Activated CD8-positive, alpha-beta T cell treated with anti-CD3 and anti-CD28 coated beads, Interleukin-2, amount 10 ng/mL, durations not matched to agents 7 days and 5 days (primary cell): Measurements from ENCODE around the gene CYP46A1. TPM values are rescaled to one million over a fixed set of nuclear protein-coding genes. Genes with fewer than 3 reads are reported as not detected.

Experiments used
- ATAC-seq: fragments of 150-1000 bp; cut with Tn5 transposase; one replicate; pipeline ENCODE4 v1.10.0; 2021; ENCODE audit warnings: moderate library complexity
- CTCF ChIA-PET: fragments of 350-600 bp; sonication (Branson Sonifier 250); formaldehyde crosslinking; loops from one replicate; lab custom pipeline; 2021; ENCODE audit warnings: antibody characterized with exemption; lab: Charles Lee
- POLR2A ChIA-PET: fragments of 350-600 bp; sonication (Branson Sonifier 250); formaldehyde crosslinking; loops from one replicate; lab custom pipeline; 2021; ENCODE audit warnings: antibody characterized with exemption; lab: Charles Lee
- DNase-seq: peaks from one replicate; pipeline ENCODE4 v3.0.0-alpha.2; 2020
- H3K27ac Mint-ChIP-seq: one replicate; pipeline ENCODE4 v1.8.0; 2021; ENCODE audit warnings: mild to moderate bottlenecking, mixed read lengths
- H3K27me3 Mint-ChIP-seq: one replicate; pipeline ENCODE4 v1.8.0; 2021; ENCODE audit warnings: low read depth, mixed read lengths
- H3K36me3 Mint-ChIP-seq: one replicate; pipeline ENCODE4 v1.8.0; 2021; ENCODE audit warnings: low read depth, mixed read lengths
- H3K4me1 Mint-ChIP-seq: one replicate; pipeline ENCODE4 v1.8.0; 2021; ENCODE audit warnings: low read depth, mixed read lengths
- H3K4me3 Mint-ChIP-seq: one replicate; pipeline ENCODE4 v1.8.0; 2021; ENCODE audit warnings: mild to moderate bottlenecking, mixed read lengths
- H3K9me3 Mint-ChIP-seq: one replicate; pipeline ENCODE4 v1.8.0; 2022; ENCODE audit warnings: mixed read lengths; ENCODE audit not compliant: insufficient read depth
- total RNA-seq, 2 experiments: library from RNA; stranded (reverse); gene quantifications; one replicate each; pipeline ENCODE4 v1.2.3, GENCODE V29; 2021

Gene CYP46A1
- total RNA-seq, 2 experiments from 2014 or later, result not detected

GRCh38 chr14:99769799-99770198, 85.7 kb downstream of the CYP46A1 start:
- ATAC-seq (no peak), DNase-seq (no peak)
- H3K9me3 Mint-ChIP-seq, result no peaks in the 10 kb centered on the region
- no peaks in the 10 kb centered on the region for H3K36me3 Mint-ChIP-seq
- ChIA-PET CTCF (no interaction called here), POLR2A (no interaction called here)
- no peaks in the 10 kb centered on the region for H3K4me1 Mint-ChIP-seq
- peaks cover 5% of the 10 kb centered on the region for H3K27me3 Mint-ChIP-seq
- H3K4me3 Mint-ChIP-seq, result no peak overlapping the region
- H3K27ac Mint-ChIP-seq, result no peak overlapping the region

- ChIA-PET CTCF (interaction anchor here (1.4 kb wide), 1 partner anchor 42 kb away, joined by 4 read pairs; no protein-coding TSS in a partner anchor), POLR2A (no interaction called here)
- Mint-ChIP-seq H3K9me3 (no peaks in the 10 kb centered on the region), H3K4me3 (no peak overlapping the region), H3K27me3 (peaks cover 15% of the 10 kb centered on the region), H3K27ac (no peak overlapping the region), H3K36me3 (no peaks in the 10 kb centered on the region), H3K4me1 (no peaks in the 10 kb centered on the region)
- DNase-seq, result no peak
- no peak for ATAC-seq
Observed at GRCh38 chr14:99772371-99773283, 88.5 kb downstream of the CYP46A1 start.

GRCh38 chr14:99773521-99774497, 89.7 kb downstream of the CYP46A1 start:
- POLR2A ChIA-PET, result interaction anchor here (0.5 kb wide), 1 partner anchor 20 kb away, joined by 3 read pairs; no protein-coding TSS in a partner anchor
- peaks cover 22% of the 10 kb centered on the region for H3K27me3 Mint-ChIP-seq
- H3K4me1 Mint-ChIP-seq, result no peaks in the 10 kb centered on the region
- H3K27ac Mint-ChIP-seq, result no peak overlapping the region
- no peak overlapping the region for H3K4me3 Mint-ChIP-seq
- no peaks in the 10 kb centered on the region for H3K36me3 Mint-ChIP-seq
- H3K9me3 Mint-ChIP-seq, result no peaks in the 10 kb centered on the region
- DNase-seq (no peak), ATAC-seq (no peak)
- CTCF ChIA-PET, result no interaction called here

- CTCF ChIA-PET, result no interaction called here
- ATAC-seq, result no peak
- no peak overlapping the region for H3K4me3 Mint-ChIP-seq
- H3K27me3 Mint-ChIP-seq, result peaks cover 29% of the 10 kb centered on the region
- H3K4me1 Mint-ChIP-seq, result no peaks in the 10 kb centered on the region
- POLR2A ChIA-PET, result no interaction called here
- H3K27ac Mint-ChIP-seq, result no peak overlapping the region
- DNase-seq, result no peak
- no peaks in the 10 kb centered on the region for H3K9me3 Mint-ChIP-seq
- no peaks in the 10 kb centered on the region for H3K36me3 Mint-ChIP-seq
Observed at GRCh38 chr14:99774556-99775307, 90.6 kb downstream of the CYP46A1 start.

GRCh38 chr14:99775351-99775750, 91.3 kb downstream of the CYP46A1 start:
- Mint-ChIP-seq H3K27ac (no peak overlapping the region), H3K27me3 (peaks cover 30% of the 10 kb centered on the region), H3K36me3 (no peaks in the 10 kb centered on the region), H3K4me3 (no peak overlapping the region), H3K4me1 (no peaks in the 10 kb centered on the region), H3K9me3 (no peaks in the 10 kb centered on the region)
- ChIA-PET CTCF (no interaction called here), POLR2A (no interaction called here)
- no peak for ATAC-seq
- no peak for DNase-seq

Other genes with a start within 250 kb of the CYP46A1 start
- gene SETD3, start 203.4 kb upstream of the CYP46A1 start, total RNA-seq, result 10 to 100 TPM; 65.2 to 66.0 TPM
- gene CCNK, start 202.9 kb upstream of the CYP46A1 start, total RNA-seq, result 10 to 100 TPM; 81.0 to 81.2 TPM
- 1 to 10 TPM; 7.5 to 8.9 TPM for gene CCDC85C, start 80.1 kb upstream of the CYP46A1 start, total RNA-seq
- not detected for gene HHIPL1, start 39.2 kb upstream of the CYP46A1 start, total RNA-seq
- gene EML1, start 109.1 kb downstream of the CYP46A1 start, total RNA-seq, result not detected